SK-N-MC (cell line): Measurements from ENCODE around the gene ZNHIT6.
"Not testable (repeated sequence)": the region's sequence is repeated elsewhere in the genome, so short reads cannot be mapped to it uniquely, and the experiment has no call there.

Experiments
- DNase-seq: peaks from one replicate; pipeline ENCODE4 v3.0.0-alpha.2; 2011; ENCODE audit warnings: low read depth, low spot score
- H3K27ac ChIP-seq: fragments of 200-600 bp; sonication (generic); 2 replicates; pipeline ENCODE4 v1.5.1; 2016; ENCODE audit warnings: mixed run types
- H3K36me3 ChIP-seq: fragments of 200-600 bp; sonication (generic); 2 replicates; pipeline ENCODE4 v1.6.1; 2017; ENCODE audit warnings: antibody characterized with exemption, low read length, mixed read lengths; ENCODE audit not compliant: insufficient read depth
- H3K4me3 ChIP-seq: fragments of 200-600 bp; sonication (generic); 2 replicates; pipeline ENCODE4 v1.5.1; 2016
- H3K9ac ChIP-seq: fragments of 200-600 bp; sonication (generic); 2 replicates; pipeline ENCODE4 v1.8.0; 2017; ENCODE audit warnings: mixed run types, mixed read lengths; ENCODE audit not compliant: insufficient read length
- H3K9me3 ChIP-seq: fragments of 200-600 bp; sonication (generic); 2 replicates; pipeline ENCODE4 v1.6.1; 2017; ENCODE audit warnings: low read depth, mild to moderate bottlenecking, antibody characterized with exemption, low read length, moderate library complexity, mixed read lengths
- EZH2 ChIP-seq: fragments of 200-600 bp; sonication (generic); IDR thresholded peaks from one replicate; pipeline ENCODE4 v1.6.1; 2017; ENCODE audit warnings: antibody characterized with exemption
- FOXP2 ChIP-seq: optimal IDR thresholded peaks from 2 replicates; pipeline ENCODE3; 2011; ENCODE audit warnings: mild to moderate bottlenecking, moderate library complexity; ENCODE audit not compliant: insufficient read depth; ENCODE audit errors: extremely low read length, control extremely low read depth
- POLR2AphosphoS5 ChIP-seq: IDR thresholded peaks from 2 replicates; pipeline ENCODE4 v1.6.1; 2012; ENCODE audit warnings: mild to moderate bottlenecking, low read depth, low read length, borderline replicate concordance

Gene ZNHIT6

GRCh38 chr1:85656948-85657347 lies 51.3 kb downstream of the ZNHIT6 start:
- H3K4me3 ChIP-seq, result no peak overlapping the region
- no peak overlapping the region for H3K9ac ChIP-seq
- DNase-seq, result no peak
- H3K27ac ChIP-seq, result no peak overlapping the region
- H3K9me3 ChIP-seq, result no peaks in the 10 kb centered on the region
- TF ChIP-seq EZH2 (no peak), FOXP2 (no peak)
- H3K36me3 ChIP-seq, result peaks cover 33% of the 10 kb centered on the region

DNA sequence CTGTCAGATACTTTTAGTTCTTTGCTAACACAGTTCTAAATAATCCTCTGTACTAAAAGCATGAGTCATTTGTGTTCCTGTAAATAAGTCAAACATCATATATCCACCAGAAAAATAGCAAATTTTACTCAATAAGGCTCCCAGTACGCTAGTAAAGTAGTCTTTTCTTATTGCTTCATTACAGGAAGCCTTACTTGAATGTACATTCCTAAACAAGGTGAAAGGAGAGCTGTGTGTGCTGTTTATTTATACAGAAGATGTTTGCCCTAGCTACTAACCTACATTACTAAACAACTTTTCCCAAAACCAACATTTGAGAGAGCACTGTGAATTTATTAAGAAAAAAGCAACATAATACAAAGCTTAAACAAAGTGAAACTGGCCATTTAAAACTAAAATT lies 52.0 kb downstream of the ZNHIT6 start:
- Histone ChIP-seq H3K27ac (no peak overlapping the region), H3K9ac (no peak overlapping the region), H3K4me3 (no peak overlapping the region), H3K36me3 (peaks cover 36% of the 10 kb centered on the region), H3K9me3 (no peaks in the 10 kb centered on the region)
- no peak for DNase-seq
- TF ChIP-seq EZH2 (no peak), POLR2AphosphoS5 (no peak), FOXP2 (no peak)

GRCh38 chr1:85655315-85655714 lies 52.9 kb downstream of the ZNHIT6 start:
- TF ChIP-seq FOXP2 (no peak), EZH2 (no peak), POLR2AphosphoS5 (no peak)
- Histone ChIP-seq H3K4me3 (no peak overlapping the region), H3K36me3 (peaks cover 41% of the 10 kb centered on the region), H3K27ac (no peak overlapping the region), H3K9me3 (no peaks in the 10 kb centered on the region), H3K9ac (no peak overlapping the region)
- no peak for DNase-seq

DNA sequence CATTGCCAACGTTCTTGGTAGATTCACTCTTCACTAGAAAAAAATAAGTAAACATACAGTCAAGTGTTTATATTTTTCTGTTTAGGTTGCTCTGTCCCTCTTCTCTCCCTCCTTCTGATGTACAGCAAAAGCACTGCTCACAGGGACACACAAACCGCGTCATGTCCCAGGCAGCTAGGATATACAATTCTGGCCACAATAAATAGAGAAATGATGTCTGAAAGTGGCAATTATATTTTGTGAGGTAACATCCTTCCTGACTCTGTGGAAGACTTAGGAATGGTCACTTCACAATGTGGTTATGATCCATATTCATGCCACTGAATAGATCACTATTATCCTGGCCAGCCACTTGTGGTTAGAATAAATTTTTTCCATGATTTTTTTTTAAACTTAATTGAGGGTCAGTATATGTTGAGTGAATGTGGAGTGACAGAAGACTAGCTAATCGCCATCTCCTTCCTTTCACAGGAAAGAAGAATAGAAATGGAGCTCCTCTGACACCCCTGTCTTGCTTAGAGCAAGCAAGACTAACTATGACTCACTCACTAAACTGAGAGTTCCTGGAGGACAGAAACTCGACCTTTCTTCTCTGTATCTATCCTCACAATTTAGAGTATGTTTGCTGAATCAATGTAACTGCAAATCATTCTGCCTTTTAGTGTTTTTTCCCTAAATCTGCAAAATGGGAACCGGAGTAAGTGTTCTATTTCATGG lies 54.0 kb downstream of the ZNHIT6 start:
- no peak overlapping the region for H3K9ac ChIP-seq
- H3K27ac ChIP-seq, result no peak overlapping the region
- H3K4me3 ChIP-seq, result no peak overlapping the region
- H3K9me3 ChIP-seq, result peaks cover 4% of the 10 kb centered on the region; the same call in 1 of the 2 replicates
- peaks cover 50% of the 10 kb centered on the region for H3K36me3 ChIP-seq
- TF ChIP-seq FOXP2, result no peak
- no peak for TF ChIP-seq EZH2
- TF ChIP-seq POLR2AphosphoS5, result no peak
- no peak for DNase-seq

DNA sequence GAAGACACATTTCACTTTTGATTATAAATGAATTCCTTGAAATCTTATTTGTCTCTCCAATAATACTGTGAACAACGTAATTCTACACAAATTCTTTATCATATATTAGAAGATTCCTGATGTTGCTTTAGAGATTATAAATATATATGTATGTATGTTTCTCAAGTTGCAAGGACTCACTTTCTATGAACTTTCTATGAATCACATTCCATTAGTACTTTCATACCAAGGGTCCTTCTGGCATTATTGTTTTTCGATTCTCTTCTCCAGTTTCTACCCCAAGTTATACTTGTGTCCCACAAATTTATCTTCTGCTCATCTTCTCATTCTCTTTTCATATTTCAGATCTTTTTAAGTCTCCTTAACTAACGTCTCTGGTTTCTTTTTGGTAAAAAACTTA lies 55.9 kb downstream of the ZNHIT6 start:
- Histone ChIP-seq H3K9ac (no peak overlapping the region), H3K36me3 (peaks cover 59% of the 10 kb centered on the region), H3K9me3 (peaks cover 9% of the 10 kb centered on the region; the same call in 1 of the 2 replicates), H3K27ac (no peak overlapping the region), H3K4me3 (no peak overlapping the region)
- no peak for DNase-seq
- no peak for TF ChIP-seq POLR2AphosphoS5

- Histone ChIP-seq H3K36me3 (peaks cover 57% of the 10 kb centered on the region), H3K9ac (no peak overlapping the region), H3K4me3 (no peak overlapping the region), H3K27ac (no peak overlapping the region), H3K9me3 (peaks cover 9% of the 10 kb centered on the region; the same call in 1 of the 2 replicates)
- TF ChIP-seq FOXP2, result no peak
- no peak for TF ChIP-seq POLR2AphosphoS5
- TF ChIP-seq EZH2, result no peak
- DNase-seq, result no peak
Observed at GRCh38 chr1:85650645-85651044, 57.6 kb downstream of the ZNHIT6 start.

- DNase-seq, result no peak
- Histone ChIP-seq H3K4me3 (no peak overlapping the region), H3K36me3 (peaks cover 51% of the 10 kb centered on the region), H3K9me3 (peaks cover 9% of the 10 kb centered on the region; the same call in 1 of the 2 replicates), H3K9ac (no peak overlapping the region), H3K27ac (no peak overlapping the region)
- TF ChIP-seq FOXP2 (no peak), POLR2AphosphoS5 (no peak), EZH2 (no peak)
Observed at GRCh38 chr1:85649591-85649990, 58.6 kb downstream of the ZNHIT6 start.

DNA sequence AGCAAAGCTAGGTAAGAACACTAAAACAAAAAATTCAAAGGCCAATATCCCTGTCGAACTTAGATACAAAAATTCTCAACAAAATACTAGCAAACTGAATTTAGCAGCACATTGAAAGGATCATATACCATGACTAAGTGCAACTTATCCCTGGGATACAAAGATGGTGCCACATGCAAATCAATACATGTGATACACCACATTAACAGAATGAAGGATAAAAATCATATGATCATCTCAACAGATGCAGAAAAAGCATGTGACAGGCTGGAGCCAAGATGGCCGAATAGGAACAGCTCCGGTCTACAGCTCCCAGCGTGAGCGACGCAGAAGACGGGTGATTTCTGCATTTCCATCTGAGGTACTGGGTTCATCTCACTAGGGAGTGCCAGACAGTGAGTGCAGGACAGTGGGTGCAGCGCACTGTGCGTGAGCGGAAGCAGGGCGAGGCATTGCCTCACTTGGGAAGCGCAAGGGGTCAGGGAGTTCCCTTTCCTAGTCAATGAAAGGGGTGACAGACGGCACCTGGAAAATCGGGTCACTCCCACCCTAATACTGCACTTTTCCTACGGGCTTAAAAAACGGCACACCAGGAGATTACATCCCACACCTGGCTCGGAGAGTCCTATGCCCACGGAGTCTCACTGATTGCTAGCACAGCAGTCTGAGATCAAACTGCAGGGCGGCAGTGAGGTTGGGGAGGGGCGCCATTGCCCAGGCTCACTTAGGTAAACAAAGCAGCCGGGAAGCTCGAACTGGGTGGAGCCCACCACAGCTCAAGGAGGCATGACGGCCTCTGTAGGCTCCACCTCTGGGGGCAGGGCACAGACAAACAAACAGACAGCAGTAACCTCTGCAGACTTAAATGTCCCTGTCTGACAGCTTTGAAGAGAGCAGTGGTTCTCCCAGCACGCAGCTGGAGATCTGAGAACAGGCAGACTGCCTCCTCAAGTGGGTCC lies 66.4 kb downstream of the ZNHIT6 start:
- peaks cover 19% of the 10 kb centered on the region for H3K36me3 ChIP-seq
- not testable (repeated sequence) for H3K4me3 ChIP-seq, H3K27ac ChIP-seq, H3K9ac ChIP-seq, DNase-seq
- H3K9me3 ChIP-seq, result peaks cover 11% of the 10 kb centered on the region; the same call in 1 of the 2 replicates

DNA sequence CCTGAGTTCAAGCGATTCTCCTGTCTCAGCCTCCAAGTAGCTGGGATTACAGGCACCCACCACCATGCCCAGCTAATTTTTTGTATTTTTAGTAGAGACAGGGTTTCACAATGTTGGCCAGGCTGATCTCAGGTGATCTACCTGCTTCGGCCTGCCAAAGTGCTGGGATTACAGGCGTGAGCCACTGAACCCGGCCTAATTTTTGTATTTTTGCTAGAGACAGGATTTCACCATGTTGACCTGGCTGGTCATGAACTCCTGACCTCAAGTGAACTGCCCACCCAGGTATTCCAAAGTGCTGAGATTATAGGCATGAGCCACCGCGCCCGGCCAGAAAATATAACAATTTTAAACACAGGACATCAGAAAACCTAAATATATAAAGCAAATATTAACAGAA lies 68.3 kb downstream of the ZNHIT6 start:
- H3K4me3 ChIP-seq, DNase-seq, H3K9ac ChIP-seq, H3K27ac ChIP-seq: not testable (repeated sequence)
- peaks cover 28% of the 10 kb centered on the region for H3K36me3 ChIP-seq
- H3K9me3 ChIP-seq, result peaks cover 11% of the 10 kb centered on the region; the same call in 1 of the 2 replicates
